Loucy (cell line): Measurements from ENCODE around the gene LIN37.

ENCODE experiments used
- H2AFZ ChIP-seq: fragments of 200-600 bp; sonication (generic); 2 replicates; pipeline ENCODE4 v1.6.0; 2016; ENCODE audit warnings: antibody characterized with exemption, mild to moderate bottlenecking, low read length, moderate library complexity
- H3F3A ChIP-seq: fragments of 200-600 bp; 2 replicates; pipeline ENCODE4 v1.6.0; 2016; ENCODE audit warnings: antibody characterized with exemption, low read depth, mild to moderate bottlenecking
- H3K27me3 ChIP-seq: fragments of 200-600 bp; sonication (generic); 2 replicates; pipeline ENCODE4 v1.6.1; 2014; ENCODE audit warnings: low read length, mild to moderate bottlenecking; ENCODE audit not compliant: insufficient read depth, poor library complexity, severe bottlenecking
- H3K36me3 ChIP-seq: fragments of 200-600 bp; sonication (generic); 2 replicates; pipeline ENCODE4 v1.6.1; 2016; ENCODE audit warnings: low read length; ENCODE audit not compliant: insufficient read depth
- H3K4me1 ChIP-seq: fragments of 200-600 bp; sonication (generic); 2 replicates; pipeline ENCODE4 v1.5.1; 2014; ENCODE audit warnings: low read length, mild to moderate bottlenecking; ENCODE audit not compliant: insufficient read depth, poor library complexity, severe bottlenecking
- H3K4me2 ChIP-seq: fragments of 200-600 bp; sonication (generic); 2 replicates; pipeline ENCODE4 v1.6.0; 2014; ENCODE audit warnings: antibody characterized with exemption, low read length, low read depth, mild to moderate bottlenecking; ENCODE audit not compliant: poor library complexity, severe bottlenecking
- H3K4me3 ChIP-seq: fragments of 200-600 bp; sonication (generic); 2 replicates; pipeline ENCODE4 v1.5.1; 2014; ENCODE audit warnings: low read length, mild to moderate bottlenecking, mixed read lengths; ENCODE audit not compliant: poor library complexity, severe bottlenecking
- H3K79me2 ChIP-seq: fragments of 200-600 bp; sonication (generic); 2 replicates; pipeline ENCODE4 v1.6.1; 2014; ENCODE audit warnings: low read length; ENCODE audit not compliant: insufficient read depth
- H3K9ac ChIP-seq: fragments of 200-600 bp; sonication (generic); 2 replicates; pipeline ENCODE4 v1.6.0; 2014; ENCODE audit warnings: mild to moderate bottlenecking, low read depth, low read length, moderate library complexity; ENCODE audit not compliant: poor library complexity, severe bottlenecking
- H3K9me2 ChIP-seq: fragments of 200-600 bp; sonication (generic); replicated peaks from 2 replicates; pipeline ENCODE4 v1.6.1; 2016; ENCODE audit warnings: low read depth, low read length, mixed read lengths
- H3K9me3 ChIP-seq: fragments of 200-600 bp; sonication (generic); 2 replicates; pipeline ENCODE4 v1.6.1; 2014; ENCODE audit warnings: mild to moderate bottlenecking, antibody characterized with exemption, low read length, low read depth; ENCODE audit not compliant: insufficient read depth
- H4K20me1 ChIP-seq: fragments of 200-600 bp; sonication (generic); 2 replicates; pipeline ENCODE4 v1.6.0; 2014; ENCODE audit warnings: antibody characterized with exemption, low read length, mild to moderate bottlenecking; ENCODE audit not compliant: insufficient read depth, poor library complexity, severe bottlenecking
- EZH2phosphoT487 ChIP-seq: fragments of 200-600 bp; IDR thresholded peaks from 2 replicates; pipeline ENCODE4 v1.6.1; 2018; ENCODE audit warnings: antibody characterized with exemption, mild to moderate bottlenecking, moderate library complexity, borderline replicate concordance
- TF ChIP-seq, protein P1 (sequence below): fragments of 200-600 bp; sonication (generic); conservative IDR thresholded peaks from 2 replicates; pipeline ENCODE4 v1.5.1; 2014; ENCODE audit warnings: mild to moderate bottlenecking, antibody characterized with exemption, low read length

LIN37 gene

DNA sequence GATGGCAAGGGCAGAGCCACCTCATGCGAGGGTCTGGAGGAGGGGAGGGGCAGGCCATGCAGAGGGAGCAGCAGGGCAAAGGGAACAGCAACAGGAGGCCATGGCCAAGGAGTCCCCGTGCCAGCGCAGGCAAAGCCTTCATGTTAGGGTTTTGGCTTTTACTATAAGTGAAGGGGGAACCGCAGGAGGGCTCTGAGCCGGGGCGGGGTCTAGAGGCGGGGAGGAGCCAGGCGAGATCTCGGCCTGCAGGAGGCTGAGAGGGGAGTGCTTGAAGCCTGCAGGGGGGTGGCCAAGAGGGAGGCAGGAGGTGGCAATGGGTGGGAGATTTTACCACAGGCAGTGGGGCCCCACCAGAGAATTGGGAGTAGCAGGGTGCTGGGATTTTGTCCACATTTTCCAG is 33.3 kb downstream of the LIN37 start:
- peaks cover 15% of the 10 kb centered on the region for H3K4me1 ChIP-seq
- peaks cover 4% of the 10 kb centered on the region for H4K20me1 ChIP-seq
- H3K9ac ChIP-seq, result no peak overlapping the region
- no peak overlapping the region for H3K4me3 ChIP-seq
- TF ChIP-seq, protein P1, sequence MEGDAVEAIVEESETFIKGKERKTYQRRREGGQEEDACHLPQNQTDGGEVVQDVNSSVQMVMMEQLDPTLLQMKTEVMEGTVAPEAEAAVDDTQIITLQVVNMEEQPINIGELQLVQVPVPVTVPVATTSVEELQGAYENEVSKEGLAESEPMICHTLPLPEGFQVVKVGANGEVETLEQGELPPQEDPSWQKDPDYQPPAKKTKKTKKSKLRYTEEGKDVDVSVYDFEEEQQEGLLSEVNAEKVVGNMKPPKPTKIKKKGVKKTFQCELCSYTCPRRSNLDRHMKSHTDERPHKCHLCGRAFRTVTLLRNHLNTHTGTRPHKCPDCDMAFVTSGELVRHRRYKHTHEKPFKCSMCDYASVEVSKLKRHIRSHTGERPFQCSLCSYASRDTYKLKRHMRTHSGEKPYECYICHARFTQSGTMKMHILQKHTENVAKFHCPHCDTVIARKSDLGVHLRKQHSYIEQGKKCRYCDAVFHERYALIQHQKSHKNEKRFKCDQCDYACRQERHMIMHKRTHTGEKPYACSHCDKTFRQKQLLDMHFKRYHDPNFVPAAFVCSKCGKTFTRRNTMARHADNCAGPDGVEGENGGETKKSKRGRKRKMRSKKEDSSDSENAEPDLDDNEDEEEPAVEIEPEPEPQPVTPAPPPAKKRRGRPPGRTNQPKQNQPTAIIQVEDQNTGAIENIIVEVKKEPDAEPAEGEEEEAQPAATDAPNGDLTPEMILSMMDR, result no peak
- TF ChIP-seq EZH2phosphoT487, result no peak
- no peak overlapping the region for H3K4me2 ChIP-seq
- H3K36me3 ChIP-seq, result peaks cover 22% of the 10 kb centered on the region; the same call in 1 of the 2 replicates
- H3K9me2 ChIP-seq, result no peaks in the 10 kb centered on the region
- H3K27me3 ChIP-seq, result no peaks in the 10 kb centered on the region
- no peaks in the 10 kb centered on the region for H3F3A ChIP-seq
- no peaks in the 10 kb centered on the region for H3K9me3 ChIP-seq
- H3K79me2 ChIP-seq, result peaks cover 28% of the 10 kb centered on the region
- no peak overlapping the region for H2AFZ ChIP-seq

DNA sequence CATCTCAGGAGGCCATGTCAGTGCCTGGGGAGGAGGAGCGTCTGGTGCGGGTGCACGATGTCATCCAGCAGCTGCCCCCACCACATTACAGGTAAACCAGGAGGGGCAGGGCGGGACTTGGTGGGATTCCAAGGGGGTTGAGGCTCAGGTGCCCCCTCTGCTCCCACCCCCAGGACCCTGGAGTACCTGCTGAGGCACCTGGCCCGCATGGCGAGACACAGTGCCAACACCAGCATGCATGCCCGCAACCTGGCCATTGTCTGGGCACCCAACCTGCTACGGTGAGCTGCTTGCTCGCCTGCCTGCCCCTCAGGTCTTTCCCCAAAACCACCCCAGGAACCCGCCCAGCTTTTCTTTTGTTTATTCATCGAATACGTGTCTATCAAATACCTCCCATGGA is 34.2 kb downstream of the LIN37 start:
- Histone ChIP-seq H4K20me1 (no peaks in the 10 kb centered on the region), H3K36me3 (peaks cover 22% of the 10 kb centered on the region; the same call in 1 of the 2 replicates), H3K4me1 (peaks cover 7% of the 10 kb centered on the region), H3K9ac (no peak overlapping the region), H3K9me2 (no peaks in the 10 kb centered on the region), H3F3A (no peaks in the 10 kb centered on the region), H3K9me3 (no peaks in the 10 kb centered on the region), H2AFZ (no peak overlapping the region), H3K27me3 (no peaks in the 10 kb centered on the region), H3K4me3 (no peak overlapping the region), H3K4me2 (no peak overlapping the region), H3K79me2 (peaks cover 19% of the 10 kb centered on the region)
- TF ChIP-seq, protein P1, result no peak
- TF ChIP-seq EZH2phosphoT487, result no peak

DNA sequence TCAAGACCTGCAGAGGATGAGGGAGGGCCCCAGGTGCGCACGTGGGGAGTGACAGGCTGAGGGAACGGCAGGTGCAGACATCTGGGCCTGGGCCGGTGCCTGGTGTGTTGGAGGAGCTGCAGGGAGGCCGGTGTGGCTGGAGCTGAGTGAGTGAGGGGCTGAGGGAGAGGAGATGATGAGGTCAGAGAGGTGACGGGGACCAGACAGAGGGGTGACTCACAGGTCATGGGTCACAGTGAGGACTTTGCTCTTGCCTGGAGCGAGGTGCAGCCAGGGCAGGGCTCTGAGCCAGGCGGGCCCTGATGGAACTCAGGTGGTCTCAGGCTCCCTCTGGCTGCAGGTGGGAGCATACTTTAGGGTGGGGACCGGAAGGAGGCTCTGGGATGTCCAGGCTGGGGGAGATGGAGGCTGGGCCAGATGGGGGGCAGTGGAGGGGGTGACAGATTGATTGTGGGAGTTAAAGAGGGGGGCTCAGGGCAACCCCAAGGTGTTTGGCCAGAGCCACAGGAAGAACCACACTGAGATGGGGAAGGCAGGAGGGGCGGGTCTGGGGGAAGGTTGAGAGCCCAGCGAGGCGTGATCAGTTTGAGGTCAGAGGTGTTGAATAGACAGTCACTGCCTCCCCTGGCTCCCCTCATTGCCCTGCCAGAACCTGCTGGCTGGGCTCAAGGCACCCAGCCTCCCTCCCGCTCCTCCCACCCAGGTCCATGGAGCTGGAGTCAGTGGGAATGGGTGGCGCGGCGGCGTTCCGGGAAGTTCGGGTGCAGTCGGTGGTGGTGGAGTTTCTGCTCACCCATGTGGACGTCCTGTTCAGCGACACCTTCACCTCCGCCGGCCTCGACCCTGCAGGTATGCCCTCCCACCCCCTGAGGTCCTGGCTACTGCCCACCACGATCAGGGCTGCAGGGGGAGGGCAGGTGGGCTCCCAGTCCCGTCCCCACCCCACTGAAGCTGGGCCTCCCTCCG is 35.4 kb downstream of the LIN37 start:
- Histone ChIP-seq H3K79me2 (peaks cover 8% of the 10 kb centered on the region; the same call in 1 of the 2 replicates), H3K9me2 (no peaks in the 10 kb centered on the region), H2AFZ (no peak overlapping the region), H3K27me3 (no peaks in the 10 kb centered on the region), H3K9me3 (no peaks in the 10 kb centered on the region), H3K9ac (no peak overlapping the region), H3K4me3 (no peak overlapping the region), H3K36me3 (peaks cover 22% of the 10 kb centered on the region; the same call in 1 of the 2 replicates), H3K4me1 (no peaks in the 10 kb centered on the region), H3F3A (no peaks in the 10 kb centered on the region), H4K20me1 (peaks cover 3% of the 10 kb centered on the region), H3K4me2 (no peak overlapping the region)
- TF ChIP-seq EZH2phosphoT487, result no peak
- TF ChIP-seq, protein P1, result no peak
